GM19025 (cell line): ENCODE measurements around the gene SAP130.

ENCODE experiments used
- ATAC-seq: cut with Tn5 transposase; IDR thresholded peaks from one replicate; pipeline ENCODE4 v1.9.1; 2021; ENCODE audit warnings: mild to moderate bottlenecking, low read depth, moderate library complexity; ENCODE audit not compliant: unreplicated experiment

SAP130 gene

GRCh38 chr2:128027801-128028667, at the start of gene SAP130:
SAP130 (minus strand) TSS chr2:128028059; CDS start chr2:128026292, 1,767 bp downstream.
- ATAC-seq, result peak; percentile 73

GRCh38 chr2:128076461-128077106, 48.7 kb upstream of the SAP130 start:
- ATAC-seq, result no peak

GRCh38 chr2:128073278-128073677, 45.4 kb upstream of the SAP130 start:
- ATAC-seq, result no peak

GRCh38 chr2:128069769-128070168, 41.9 kb upstream of the SAP130 start:
- no peak for ATAC-seq

- ATAC-seq, result no peak
These were observed 36.5 kb upstream of the SAP130 start for GRCh38 chr2:128064353-128064752.

- ATAC-seq, result no peak
These were observed 34.7 kb upstream of the SAP130 start for GRCh38 chr2:128062571-128062970.

- no peak for ATAC-seq
These were observed 30.3 kb upstream of the SAP130 start for GRCh38 chr2:128058114-128058513.

GRCh38 chr2:128057334-128057733, 29.5 kb upstream of the SAP130 start:
- ATAC-seq, result no peak

- ATAC-seq, result no peak
These were observed 26.4 kb upstream of the SAP130 start for GRCh38 chr2:128054104-128054885.

- no peak for ATAC-seq
These were observed 25.5 kb upstream of the SAP130 start for GRCh38 chr2:128053331-128053730.

- ATAC-seq, result no peak
These were observed 15.2 kb upstream of the SAP130 start for GRCh38 chr2:128043041-128043440.

GRCh38 chr2:128041561-128041960, 13.7 kb upstream of the SAP130 start:
- ATAC-seq, result no peak

- ATAC-seq, result no peak
These were observed 12.4 kb upstream of the SAP130 start for GRCh38 chr2:128040166-128040771.

- no peak for ATAC-seq
These were observed 11.7 kb upstream of the SAP130 start for GRCh38 chr2:128039535-128039934.

- no peak for ATAC-seq
These were observed 10.6 kb upstream of the SAP130 start for GRCh38 chr2:128038411-128038810.

- no peak for ATAC-seq
These were observed 9.8 kb upstream of the SAP130 start for GRCh38 chr2:128037649-128038048.

- ATAC-seq, result no peak
These were observed 9.1 kb upstream of the SAP130 start for GRCh38 chr2:128036748-128037607.

- no peak for ATAC-seq
These were observed 4.2 kb upstream of the SAP130 start for GRCh38 chr2:128032092-128032491.

- no peak for ATAC-seq
These were observed 802 bp upstream of the SAP130 start for GRCh38 chr2:128028668-128029054.
